Dendritic cell treated with granulocyte-macrophage colony-stimulating factor and Interleukin-4, amounts not matched to agents 40 ng/mL and 50 ng/mL, for 4 days (primary cell): ENCODE results near the gene AGAP1.

Experiments
- H3K27ac Mint-ChIP-seq: one replicate; pipeline ENCODE4 v1.8.0; 2022; ENCODE audit warnings: mild to moderate bottlenecking, mixed read lengths
- H3K27me3 Mint-ChIP-seq: one replicate; pipeline ENCODE4 v1.8.0; 2022; ENCODE audit warnings: mild to moderate bottlenecking, mixed read lengths
- H3K36me3 Mint-ChIP-seq: one replicate; pipeline ENCODE4 v1.8.0; 2022; ENCODE audit warnings: low read depth, mixed read lengths
- H3K4me1 Mint-ChIP-seq: one replicate; pipeline ENCODE4 v1.8.0; 2022; ENCODE audit warnings: low read depth, mixed read lengths
- H3K4me3 Mint-ChIP-seq: one replicate; pipeline ENCODE4 v1.8.0; 2022; ENCODE audit warnings: mild to moderate bottlenecking, moderate library complexity, mixed read lengths
- H3K9me3 Mint-ChIP-seq: one replicate; pipeline ENCODE4 v1.8.0; 2022; ENCODE audit warnings: mixed read lengths
- intact Hi-C: fragments of 100-400 bp; cut with micrococcal nuclease; formaldehyde crosslinking; loops from one replicate; pipeline ENCODE4 v1.15.0; 2022

AGAP1 gene

DNA sequence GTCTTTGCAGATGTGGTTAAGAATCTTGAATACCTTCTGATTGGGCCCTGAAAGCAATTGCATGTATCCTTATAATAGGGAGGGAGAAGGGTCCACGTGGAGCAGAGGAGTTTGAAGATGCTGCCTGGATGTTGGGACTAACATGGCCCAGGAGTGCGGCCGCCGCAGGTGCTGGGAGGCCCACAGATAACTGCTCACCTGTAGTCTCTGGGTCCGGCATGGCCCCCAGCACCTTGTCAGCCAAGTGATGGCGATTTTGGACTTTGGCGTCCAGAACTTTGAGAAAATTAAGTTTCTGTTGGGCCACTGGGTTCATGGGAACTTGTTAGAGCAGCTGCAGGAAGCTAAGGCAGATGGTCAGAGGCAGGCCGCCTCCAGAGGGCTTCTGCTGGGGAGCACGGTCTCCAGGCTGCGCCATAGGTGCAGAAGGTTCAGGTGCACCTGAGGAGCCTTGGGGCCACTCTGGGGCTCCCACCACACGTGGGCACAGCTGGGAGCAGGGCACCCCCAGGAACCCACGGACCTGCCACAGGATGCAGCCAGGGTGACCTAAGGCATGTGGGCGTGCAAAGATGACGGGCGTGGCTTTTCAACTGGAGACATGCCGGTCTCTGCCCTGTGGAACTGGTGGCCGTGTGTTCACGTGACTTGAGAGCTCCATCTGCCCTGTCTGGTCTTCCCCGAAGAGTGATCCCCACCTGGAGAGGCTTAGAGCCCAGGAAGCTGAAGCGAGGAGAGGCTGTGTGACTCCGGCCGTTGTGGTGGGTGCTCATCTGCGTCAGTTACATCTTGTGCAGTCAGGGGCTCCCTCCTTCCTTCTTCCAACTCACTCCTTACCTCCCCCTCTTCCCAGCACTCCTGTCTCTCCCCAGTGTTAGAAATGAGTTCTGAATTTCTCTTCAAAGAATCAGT is 277.3 kb downstream of the AGAP1 start:
- no peak overlapping the region for H3K4me3 Mint-ChIP-seq
- no peaks in the 10 kb centered on the region for H3K9me3 Mint-ChIP-seq
- no peaks in the 10 kb centered on the region for H3K36me3 Mint-ChIP-seq
- H3K4me1 Mint-ChIP-seq = no peaks in the 10 kb centered on the region
- no peak overlapping the region for H3K27ac Mint-ChIP-seq
- peaks cover 8% of the 10 kb centered on the region for H3K27me3 Mint-ChIP-seq
- intact Hi-C loops = no loop called here

DNA sequence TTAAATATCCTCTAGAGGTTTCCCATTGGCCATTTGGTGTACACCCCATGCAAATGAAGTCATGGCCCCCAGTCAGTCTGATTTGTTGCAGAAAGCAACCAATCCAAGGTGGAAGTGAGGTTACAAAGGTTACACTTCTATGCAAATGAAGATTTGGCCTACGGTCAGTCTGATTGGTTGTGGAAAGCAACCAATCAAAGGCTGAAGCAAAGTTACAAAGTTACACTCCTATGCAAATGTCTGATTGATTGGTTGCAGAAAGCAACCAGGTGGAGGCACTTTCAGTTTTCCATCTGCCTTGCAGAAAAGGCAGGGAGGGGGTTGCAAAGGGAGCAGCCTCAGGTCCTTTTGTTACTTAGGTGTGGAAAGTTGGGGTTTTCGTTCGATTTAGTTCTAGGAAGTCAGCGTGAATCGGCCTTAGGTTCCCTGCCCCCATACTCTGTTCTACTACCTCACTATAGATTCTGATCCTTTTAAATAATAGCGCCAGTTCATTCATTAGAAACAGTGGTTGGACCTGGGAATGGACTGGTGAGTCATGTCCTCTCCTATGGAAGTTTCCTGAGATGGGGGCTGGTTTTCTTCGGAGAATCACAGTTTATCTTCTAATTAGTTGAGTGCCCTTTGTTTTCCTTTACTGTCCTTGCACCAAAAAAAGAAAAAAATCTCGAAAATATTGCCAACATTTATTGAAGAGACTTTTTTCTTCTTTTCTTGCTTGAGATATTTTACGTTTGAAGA is 279.5 kb downstream of the AGAP1 start:
- Mint-ChIP-seq H3K4me1 (no peaks in the 10 kb centered on the region), H3K36me3 (no peaks in the 10 kb centered on the region), H3K27ac (no peak overlapping the region), H3K4me3 (no peak overlapping the region), H3K27me3 (peaks cover 5% of the 10 kb centered on the region), H3K9me3 (no peaks in the 10 kb centered on the region)
- intact Hi-C loops = no loop called here

DNA sequence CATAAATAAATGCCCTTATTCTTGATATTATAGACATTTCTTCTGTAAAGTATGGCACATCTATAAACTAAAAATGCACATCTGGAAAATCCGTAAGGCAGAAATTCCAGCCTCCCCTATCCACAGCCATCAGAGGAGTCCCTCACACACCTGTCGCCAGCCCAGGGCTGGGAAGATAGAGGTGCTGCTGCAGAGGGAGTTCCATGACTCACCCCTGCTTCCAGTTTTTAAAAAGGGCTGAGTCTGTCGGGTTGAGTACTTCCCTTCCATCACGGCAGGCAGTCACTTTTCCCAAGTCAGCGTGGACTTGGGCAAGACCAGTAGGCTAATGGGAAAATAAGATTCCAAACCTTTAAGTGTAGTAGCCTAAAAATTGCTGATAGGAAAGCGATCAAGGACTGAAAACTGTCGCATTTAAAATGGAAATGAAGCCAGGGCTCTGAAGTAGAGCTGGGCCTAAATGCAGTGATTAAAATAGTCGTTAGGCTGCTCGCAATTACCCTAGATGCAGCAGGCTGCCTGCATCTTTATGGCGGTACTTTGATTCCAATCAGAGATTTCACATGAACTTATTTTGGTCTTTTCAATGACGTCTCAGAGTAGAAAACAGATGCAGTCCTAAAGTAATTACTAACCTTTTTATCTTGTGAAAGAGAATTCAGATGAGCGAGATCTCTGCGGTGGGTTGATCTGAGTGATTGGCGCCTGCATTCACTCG is 280.5 kb downstream of the AGAP1 start:
- intact Hi-C loops = no loop called here
- H3K27me3 Mint-ChIP-seq = peaks cover 5% of the 10 kb centered on the region
- H3K9me3 Mint-ChIP-seq = no peaks in the 10 kb centered on the region
- no peak overlapping the region for H3K4me3 Mint-ChIP-seq
- no peaks in the 10 kb centered on the region for H3K4me1 Mint-ChIP-seq
- no peaks in the 10 kb centered on the region for H3K36me3 Mint-ChIP-seq
- no peak overlapping the region for H3K27ac Mint-ChIP-seq

DNA sequence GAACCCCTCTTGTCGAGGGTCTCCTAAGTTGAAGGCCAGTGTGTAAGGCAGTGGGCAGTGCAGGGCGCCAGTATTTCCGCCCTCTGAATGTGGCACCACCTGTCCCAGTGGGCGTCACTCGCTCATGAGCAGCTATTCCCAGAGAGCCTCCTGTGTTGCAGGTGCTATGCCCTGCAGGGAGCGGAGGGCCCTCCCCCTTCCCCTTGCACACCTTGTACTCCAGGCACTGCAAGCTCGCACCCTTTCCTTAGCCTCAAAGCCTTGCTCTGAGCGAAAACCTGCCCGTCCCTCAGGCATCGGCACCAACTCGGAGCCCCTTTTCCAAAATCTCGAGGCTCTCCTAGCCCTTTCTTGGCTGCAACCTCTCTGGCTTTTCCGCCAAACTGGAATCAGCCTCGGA is 282.7 kb downstream of the AGAP1 start:
- no peaks in the 10 kb centered on the region for H3K4me1 Mint-ChIP-seq
- H3K4me3 Mint-ChIP-seq = no peak overlapping the region
- H3K36me3 Mint-ChIP-seq = no peaks in the 10 kb centered on the region
- H3K27me3 Mint-ChIP-seq = peaks cover 6% of the 10 kb centered on the region
- no peak overlapping the region for H3K27ac Mint-ChIP-seq
- no peaks in the 10 kb centered on the region for H3K9me3 Mint-ChIP-seq
- intact Hi-C loops = no loop called here

DNA sequence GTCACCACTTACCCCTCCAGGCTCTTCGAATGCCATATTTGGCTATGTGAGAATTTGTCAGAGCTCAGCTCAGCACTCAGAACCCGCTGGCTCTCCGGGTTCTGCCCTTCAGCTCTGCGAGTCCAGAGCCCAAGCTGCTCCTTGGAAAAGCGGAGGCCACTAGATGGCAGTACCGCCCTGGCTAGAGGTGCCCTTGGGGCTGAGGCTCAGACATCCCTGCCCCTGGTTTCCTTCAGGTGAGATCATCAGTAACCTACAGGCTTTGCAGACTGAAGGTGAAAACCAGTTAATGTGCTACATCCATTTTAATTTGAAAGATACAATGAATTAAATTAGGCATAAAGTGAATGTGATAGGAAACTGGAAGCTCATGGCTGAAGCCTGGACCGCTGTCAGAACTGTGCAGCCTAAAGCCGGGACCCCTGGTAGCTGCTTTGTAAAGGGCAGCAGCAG is 285.6 kb downstream of the AGAP1 start:
- Mint-ChIP-seq H3K4me3 (no peak overlapping the region), H3K27ac (no peak overlapping the region), H3K4me1 (no peaks in the 10 kb centered on the region), H3K9me3 (no peaks in the 10 kb centered on the region), H3K27me3 (peaks cover 3% of the 10 kb centered on the region), H3K36me3 (no peaks in the 10 kb centered on the region)
- intact Hi-C loops = loop anchor here (1.0 kb wide), 1 partner anchor 402 kb away; no protein-coding TSS in a partner anchor

DNA sequence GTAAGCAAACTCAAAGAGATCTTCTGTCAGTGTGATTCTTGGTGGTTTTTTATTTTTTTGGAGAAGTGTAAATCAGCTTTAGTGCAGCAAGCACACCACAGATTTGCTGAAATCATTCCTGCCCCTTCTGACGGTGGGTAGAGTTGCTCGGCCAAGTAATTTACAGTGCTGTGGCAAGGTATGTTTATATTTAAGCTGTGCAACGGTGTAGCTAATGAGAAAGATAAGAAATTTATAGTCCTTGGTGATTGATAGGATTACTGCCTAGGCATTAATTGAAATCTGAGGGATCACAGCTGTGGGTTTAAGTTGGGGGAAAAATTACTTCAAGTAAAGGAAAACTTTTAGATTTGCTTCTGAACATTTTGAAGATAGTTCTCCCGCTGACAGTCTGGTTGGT is 286.6 kb downstream of the AGAP1 start:
- Mint-ChIP-seq H3K4me1 (no peaks in the 10 kb centered on the region), H3K27ac (no peak overlapping the region), H3K36me3 (no peaks in the 10 kb centered on the region), H3K27me3 (peaks cover 1% of the 10 kb centered on the region), H3K9me3 (no peaks in the 10 kb centered on the region), H3K4me3 (no peak overlapping the region)
- intact Hi-C loops = no loop called here

DNA sequence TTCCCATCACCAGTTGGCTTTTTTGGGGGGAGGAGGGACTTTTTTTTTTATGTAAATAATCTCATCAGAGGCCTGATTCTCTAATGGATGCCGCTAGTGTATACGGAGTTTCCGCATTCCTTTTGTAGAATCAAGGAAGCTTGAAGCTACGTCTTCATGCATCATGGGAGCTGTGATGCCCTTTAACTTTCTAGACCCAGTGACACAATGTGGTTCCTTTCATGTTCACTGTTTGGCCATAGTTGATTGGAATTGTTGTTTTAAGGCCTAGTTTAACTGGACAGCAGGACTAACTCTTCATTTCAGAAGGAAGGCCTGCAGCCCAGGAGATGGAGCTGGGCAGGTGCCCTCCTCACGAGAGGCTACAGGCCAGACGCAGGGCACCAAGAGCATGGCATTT is 287.9 kb downstream of the AGAP1 start:
- no peak overlapping the region for H3K4me3 Mint-ChIP-seq
- no peaks in the 10 kb centered on the region for H3K9me3 Mint-ChIP-seq
- peaks cover 2% of the 10 kb centered on the region for H3K27me3 Mint-ChIP-seq
- no peaks in the 10 kb centered on the region for H3K4me1 Mint-ChIP-seq
- intact Hi-C loops = no loop called here
- no peak overlapping the region for H3K27ac Mint-ChIP-seq
- no peaks in the 10 kb centered on the region for H3K36me3 Mint-ChIP-seq

DNA sequence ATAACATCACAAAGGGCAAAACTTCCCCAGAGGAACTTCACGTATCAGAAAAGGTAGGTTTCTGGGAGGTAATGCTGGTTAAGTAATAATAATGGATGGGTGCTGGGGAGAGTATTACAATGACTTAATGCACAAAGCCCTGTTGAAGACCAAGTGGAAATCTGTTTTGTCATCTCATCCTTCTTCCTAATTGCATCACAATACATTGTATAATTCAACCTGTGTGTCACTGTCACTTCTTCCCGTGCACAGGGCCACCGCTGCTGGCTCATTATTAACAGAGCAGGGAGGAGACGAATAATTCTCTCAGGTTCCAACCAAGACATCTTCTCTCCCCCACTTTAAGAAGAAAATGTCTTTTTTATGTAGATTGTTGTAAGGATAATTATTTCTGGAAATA is 290.9 kb downstream of the AGAP1 start:
- no peak overlapping the region for H3K4me3 Mint-ChIP-seq
- H3K27ac Mint-ChIP-seq = no peak overlapping the region
- H3K9me3 Mint-ChIP-seq = no peaks in the 10 kb centered on the region
- H3K27me3 Mint-ChIP-seq = peaks cover 2% of the 10 kb centered on the region
- H3K4me1 Mint-ChIP-seq = no peaks in the 10 kb centered on the region
- intact Hi-C loops = no loop called here
- no peaks in the 10 kb centered on the region for H3K36me3 Mint-ChIP-seq

DNA sequence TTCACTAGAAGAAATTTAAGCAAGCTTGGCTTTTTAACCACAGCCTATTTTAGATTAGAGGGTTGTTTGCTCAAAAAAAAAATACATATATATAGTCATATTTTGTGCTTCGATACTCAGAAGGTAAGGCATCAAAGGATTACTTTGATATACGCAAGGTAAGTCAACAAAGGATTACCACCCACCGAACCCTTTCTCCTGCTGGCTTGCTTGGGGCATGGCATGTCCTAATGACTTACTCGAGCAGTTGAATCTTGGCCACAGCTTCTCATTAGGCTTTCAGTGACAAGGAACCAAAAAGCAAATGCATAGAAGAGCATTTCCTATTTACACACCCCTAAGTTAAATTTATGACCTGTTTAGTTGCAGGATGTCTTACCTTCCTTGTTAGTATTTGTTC is 295.7 kb downstream of the AGAP1 start:
- Mint-ChIP-seq H3K27ac (no peak overlapping the region), H3K4me3 (no peak overlapping the region), H3K27me3 (peaks cover 4% of the 10 kb centered on the region), H3K4me1 (no peaks in the 10 kb centered on the region), H3K36me3 (no peaks in the 10 kb centered on the region), H3K9me3 (no peaks in the 10 kb centered on the region)
- intact Hi-C loops = no loop called here

DNA sequence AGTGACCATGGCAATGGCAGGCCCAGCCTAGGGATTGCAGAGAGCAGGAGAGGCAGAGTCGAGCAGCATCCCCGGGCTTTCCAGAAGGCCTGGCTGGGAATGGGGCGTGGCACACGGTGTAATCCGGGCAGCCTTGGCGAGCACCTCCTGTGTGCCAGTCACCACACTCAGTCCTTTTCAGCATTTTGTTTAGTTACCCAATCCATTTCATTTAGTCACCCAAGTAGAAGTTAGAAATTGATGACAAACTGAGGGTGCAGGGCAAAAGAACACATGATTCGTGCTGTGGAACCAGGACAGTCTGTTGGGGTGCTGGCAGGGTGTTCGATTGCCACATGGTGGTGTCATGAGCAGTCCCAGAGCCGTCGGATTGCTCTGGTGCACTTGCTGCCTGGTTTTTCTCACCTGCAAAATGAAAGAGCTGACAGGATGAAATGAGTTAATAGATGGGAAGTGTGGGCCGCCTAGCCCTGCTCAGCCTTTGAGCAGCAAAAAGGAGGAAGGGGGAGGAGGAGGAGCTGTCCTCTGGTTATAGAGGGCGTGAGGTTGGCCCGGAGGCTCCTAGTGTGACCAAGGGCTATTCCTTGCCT is 299.4 kb downstream of the AGAP1 start:
- H3K4me3 Mint-ChIP-seq = no peak overlapping the region
- peaks cover 3% of the 10 kb centered on the region for H3K27me3 Mint-ChIP-seq
- intact Hi-C loops = no loop called here
- H3K4me1 Mint-ChIP-seq = no peaks in the 10 kb centered on the region
- H3K27ac Mint-ChIP-seq = no peak overlapping the region
- H3K9me3 Mint-ChIP-seq = no peaks in the 10 kb centered on the region
- H3K36me3 Mint-ChIP-seq = no peaks in the 10 kb centered on the region

DNA sequence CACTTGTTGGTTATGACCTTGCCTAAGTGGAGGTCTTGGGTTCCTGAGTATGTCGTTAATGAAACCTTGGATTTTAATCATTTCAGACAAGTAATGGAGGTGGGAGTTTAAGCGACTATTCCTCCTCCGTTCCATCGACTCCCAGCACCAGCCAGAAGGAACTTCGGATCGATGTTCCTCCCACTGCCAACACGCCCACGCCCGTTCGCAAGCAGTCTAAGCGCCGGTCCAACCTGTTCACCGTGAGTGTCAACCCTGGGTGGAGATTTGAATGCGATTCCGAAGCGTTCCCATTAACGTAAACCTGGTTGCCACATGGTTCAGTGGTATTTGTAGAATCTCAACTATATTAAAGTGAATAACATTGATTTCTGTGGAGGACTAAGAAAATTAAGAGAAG is 305.4 kb downstream of the AGAP1 start:
- no peak overlapping the region for H3K4me3 Mint-ChIP-seq
- H3K27me3 Mint-ChIP-seq = no peaks in the 10 kb centered on the region
- H3K27ac Mint-ChIP-seq = no peak overlapping the region
- H3K4me1 Mint-ChIP-seq = no peaks in the 10 kb centered on the region
- no peaks in the 10 kb centered on the region for H3K9me3 Mint-ChIP-seq
- H3K36me3 Mint-ChIP-seq = no peaks in the 10 kb centered on the region
- intact Hi-C loops = no loop called here

DNA sequence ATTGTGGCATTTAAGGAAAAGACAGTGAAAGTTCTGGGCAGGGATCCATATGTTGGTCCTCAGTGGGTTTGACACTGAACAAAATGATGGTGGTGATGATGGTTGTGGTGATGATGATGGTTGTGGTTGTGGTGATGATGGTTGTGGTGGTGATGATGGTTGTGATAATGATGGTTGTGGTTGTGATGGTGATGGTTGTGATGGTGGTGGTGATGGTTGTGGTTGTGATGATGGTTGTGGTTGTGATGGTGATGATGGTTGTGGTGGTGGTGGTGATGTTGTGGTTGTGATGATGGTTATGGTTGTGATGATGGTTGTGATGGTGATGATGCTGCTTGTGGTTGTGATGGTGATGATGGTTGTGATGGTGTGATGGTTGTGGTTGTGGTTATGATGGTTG is 308.7 kb downstream of the AGAP1 start:
- Mint-ChIP-seq H3K27ac (no peak overlapping the region), H3K36me3 (no peaks in the 10 kb centered on the region), H3K4me3 (no peak overlapping the region), H3K27me3 (no peaks in the 10 kb centered on the region), H3K9me3 (no peaks in the 10 kb centered on the region), H3K4me1 (no peaks in the 10 kb centered on the region)
- intact Hi-C loops = no loop called here

DNA sequence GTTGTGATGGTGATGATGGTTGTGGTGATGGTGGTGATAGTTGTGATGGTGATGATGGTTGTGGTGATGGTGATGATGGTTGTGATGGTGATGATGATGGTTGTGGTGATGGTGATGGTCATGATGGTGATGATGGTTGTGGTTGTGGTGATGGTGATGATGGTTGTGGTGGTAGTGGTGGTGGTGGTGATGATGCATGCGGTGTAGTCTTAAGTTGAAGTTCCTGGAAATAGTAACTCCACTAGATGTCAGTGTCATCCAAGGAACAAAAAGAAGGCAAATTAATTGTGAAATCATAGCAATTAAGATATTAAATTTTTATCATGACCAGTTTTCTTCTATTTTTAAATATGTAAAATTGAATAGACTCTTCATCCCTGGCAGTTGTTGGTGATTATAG is 309.2 kb downstream of the AGAP1 start:
- intact Hi-C loops = no loop called here
- H3K27me3 Mint-ChIP-seq = no peaks in the 10 kb centered on the region
- no peak overlapping the region for H3K4me3 Mint-ChIP-seq

DNA sequence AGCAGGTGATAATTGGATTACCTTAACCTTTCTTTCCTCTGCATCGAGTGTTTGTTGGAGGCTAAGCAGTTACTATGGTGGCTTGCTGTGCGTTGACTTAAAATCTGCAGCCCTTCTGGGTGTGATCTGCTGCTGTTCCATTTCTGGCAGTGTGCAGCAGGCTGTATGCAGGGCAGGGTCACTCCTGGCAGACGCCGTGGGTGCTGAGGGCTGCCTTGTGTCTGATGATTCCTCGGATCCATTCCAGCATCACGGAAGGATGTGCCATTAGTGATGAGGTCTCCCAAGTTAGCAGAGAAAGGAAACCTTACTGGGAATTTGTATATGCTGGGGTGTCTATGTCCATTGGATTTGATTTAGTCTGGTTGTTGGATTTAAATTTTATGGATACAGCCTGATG is 310.8 kb downstream of the AGAP1 start:
- no peaks in the 10 kb centered on the region for H3K4me1 Mint-ChIP-seq
- no peak overlapping the region for H3K4me3 Mint-ChIP-seq
- no peak overlapping the region for H3K27ac Mint-ChIP-seq
- H3K9me3 Mint-ChIP-seq = no peaks in the 10 kb centered on the region
- intact Hi-C loops = no loop called here
- no peaks in the 10 kb centered on the region for H3K36me3 Mint-ChIP-seq
- no peaks in the 10 kb centered on the region for H3K27me3 Mint-ChIP-seq

More for the DNA sequence above, 309.2 kb downstream of the AGAP1 start:
- Mint-ChIP-seq H3K27ac (no peak overlapping the region), H3K4me1 (no peaks in the 10 kb centered on the region), H3K9me3 (no peaks in the 10 kb centered on the region), H3K36me3 (no peaks in the 10 kb centered on the region)
